Cardiac fibroblast (primary cell): ENCODE results near the gene PATJ.
"Not testable (repeated sequence)": the region's sequence is repeated elsewhere in the genome, so short reads cannot be mapped to it uniquely, and the experiment has no call there.

Experiments
- DNase-seq, 2 donors: peaks; one replicate each; pipeline versions ENCODE4 v3.0.0 to v3.0.0-alpha.2; 2010; ENCODE audit warnings: low read depth in 2 of 2
- H3K4me3 ChIP-seq, 2 donors: replicated peaks in 1 of 2; 1 replicate in 1 of 2; 2 replicates in 1 of 2; pipeline ENCODE4 v1.5.1; 2011; ENCODE audit warnings: low read depth in 2 of 2, low read length in 2 of 2, mild to moderate bottlenecking in 2 of 2, moderate library complexity in 1 of 2
- TF ChIP-seq, protein P1 (sequence below): IDR thresholded peaks from one replicate; pipeline ENCODE4 v1.5.1; 2011; ENCODE audit warnings: low read depth, mild to moderate bottlenecking, low read length, inconsistent platforms

Gene PATJ

GRCh38 chr1:62138029-62138428, 395.7 kb downstream of the PATJ start:
- no peak overlapping the region for H3K4me3 ChIP-seq
- TF ChIP-seq, protein P1, sequence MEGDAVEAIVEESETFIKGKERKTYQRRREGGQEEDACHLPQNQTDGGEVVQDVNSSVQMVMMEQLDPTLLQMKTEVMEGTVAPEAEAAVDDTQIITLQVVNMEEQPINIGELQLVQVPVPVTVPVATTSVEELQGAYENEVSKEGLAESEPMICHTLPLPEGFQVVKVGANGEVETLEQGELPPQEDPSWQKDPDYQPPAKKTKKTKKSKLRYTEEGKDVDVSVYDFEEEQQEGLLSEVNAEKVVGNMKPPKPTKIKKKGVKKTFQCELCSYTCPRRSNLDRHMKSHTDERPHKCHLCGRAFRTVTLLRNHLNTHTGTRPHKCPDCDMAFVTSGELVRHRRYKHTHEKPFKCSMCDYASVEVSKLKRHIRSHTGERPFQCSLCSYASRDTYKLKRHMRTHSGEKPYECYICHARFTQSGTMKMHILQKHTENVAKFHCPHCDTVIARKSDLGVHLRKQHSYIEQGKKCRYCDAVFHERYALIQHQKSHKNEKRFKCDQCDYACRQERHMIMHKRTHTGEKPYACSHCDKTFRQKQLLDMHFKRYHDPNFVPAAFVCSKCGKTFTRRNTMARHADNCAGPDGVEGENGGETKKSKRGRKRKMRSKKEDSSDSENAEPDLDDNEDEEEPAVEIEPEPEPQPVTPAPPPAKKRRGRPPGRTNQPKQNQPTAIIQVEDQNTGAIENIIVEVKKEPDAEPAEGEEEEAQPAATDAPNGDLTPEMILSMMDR = no peak
- DNase-seq = no peak

DNA sequence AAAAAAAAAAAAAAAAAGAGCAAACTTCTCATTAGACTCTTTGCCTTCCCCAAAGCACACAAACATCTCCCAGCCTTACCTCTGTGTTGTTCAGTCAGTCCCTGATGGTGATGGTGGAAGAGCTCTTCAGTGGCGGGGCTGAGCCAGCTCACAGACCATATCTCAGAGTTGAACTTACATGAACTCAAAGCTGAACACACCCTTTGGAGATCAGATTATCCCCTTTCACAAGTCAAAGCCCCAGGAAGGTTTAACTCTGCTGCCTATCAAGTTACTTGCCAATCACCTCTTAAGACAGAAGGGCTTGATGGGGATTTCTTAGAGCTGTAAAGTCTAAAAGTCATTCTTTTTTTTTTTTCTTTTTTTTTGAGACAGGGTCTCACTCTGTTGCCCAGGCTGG, 397.1 kb downstream of the PATJ start:
- TF ChIP-seq, protein P1 = no peak

GRCh38 chr1:62140666-62141065, 398.4 kb downstream of the PATJ start:
- TF ChIP-seq, protein P1 = no peak
- DNase-seq = no peak
- no peak overlapping the region for H3K4me3 ChIP-seq

More for the DNA sequence above, 397.1 kb downstream of the PATJ start:
- DNase-seq = no peak
- no peak overlapping the region for H3K4me3 ChIP-seq

GRCh38 chr1:62142496-62142895, 400.2 kb downstream of the PATJ start:
- no peak overlapping the region for H3K4me3 ChIP-seq
- peak in 1 of 2 donors; percentile 3 for DNase-seq
- TF ChIP-seq, protein P1 = no peak

DNA sequence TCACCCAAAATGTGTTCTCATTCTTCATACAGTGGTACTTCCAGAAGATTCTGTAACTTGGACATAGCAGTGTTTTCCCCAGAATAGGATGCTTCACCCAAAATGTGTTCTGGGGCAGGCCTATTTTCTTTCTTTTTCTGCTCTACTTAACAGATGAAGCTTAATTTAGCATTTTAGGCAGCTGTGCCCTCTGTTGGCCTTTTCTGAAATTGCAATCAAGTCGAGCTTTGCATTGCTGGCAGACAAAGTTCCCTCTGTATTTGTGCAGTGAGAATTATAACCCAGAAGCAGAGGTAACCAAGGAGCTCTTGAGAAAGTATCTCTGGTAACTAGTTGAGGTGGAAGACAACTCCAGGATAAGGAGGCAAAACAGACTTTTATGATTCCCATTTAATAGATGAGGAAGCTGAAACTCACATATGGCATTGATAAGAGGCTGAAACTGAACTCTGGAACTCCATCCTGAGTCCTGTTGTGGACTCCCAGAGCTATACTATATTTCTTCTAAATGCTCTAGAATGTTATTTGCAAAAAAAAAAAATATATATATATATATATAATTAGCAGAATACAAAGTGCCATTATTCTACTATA, 402.1 kb downstream of the PATJ start:
- TF ChIP-seq, protein P1 = peak; percentile 72
- no peak overlapping the region for H3K4me3 ChIP-seq
- DNase-seq = peak; percentile 65 to 71

DNA sequence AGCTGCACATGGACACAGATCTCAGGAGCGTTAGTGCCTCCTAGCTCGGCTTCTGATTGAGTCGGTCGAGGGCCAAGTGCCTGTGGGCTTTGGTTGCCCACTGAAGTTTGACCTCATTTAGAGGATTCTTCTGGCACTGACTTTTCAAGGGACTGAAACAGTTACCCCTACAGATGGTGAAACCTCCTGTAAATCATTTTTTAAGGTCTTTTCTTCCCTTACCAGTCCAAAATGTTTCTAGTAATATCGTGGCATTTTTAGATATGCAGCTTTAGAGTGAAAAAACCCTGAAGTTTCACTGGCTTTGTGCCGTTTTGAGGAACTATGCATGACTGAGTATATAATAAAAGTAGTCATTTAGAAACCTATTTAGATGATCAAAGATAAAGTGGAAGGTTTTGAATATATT, 417.7 kb downstream of the PATJ start:
- TF ChIP-seq, protein P1 = no peak
- no peak overlapping the region for H3K4me3 ChIP-seq
- no peak for DNase-seq

DNA sequence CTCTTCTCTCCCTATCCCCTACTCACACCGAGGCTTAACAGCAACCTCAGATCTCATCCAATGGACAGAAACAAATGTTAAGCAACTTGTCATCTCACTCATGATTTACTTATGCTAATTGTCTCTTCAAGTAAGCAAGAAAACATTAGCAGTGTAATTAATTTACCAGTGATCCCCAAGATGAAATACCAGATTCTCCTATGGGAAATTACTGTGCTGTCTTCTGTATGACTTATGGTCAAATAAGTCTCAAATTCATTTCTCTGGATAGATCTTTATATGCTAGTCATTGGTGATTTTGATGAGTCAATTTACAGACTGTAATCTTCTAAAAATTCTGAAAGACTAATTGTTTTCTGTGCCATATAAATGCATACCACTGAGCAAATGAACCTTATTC, 419.4 kb downstream of the PATJ start:
- TF ChIP-seq, protein P1 = no peak
- DNase-seq = no peak

GRCh38 chr1:62170380-62170779, 428.1 kb downstream of the PATJ start:
- not testable (repeated sequence) for H3K4me3 ChIP-seq, DNase-seq

More for the DNA sequence above, 419.4 kb downstream of the PATJ start:
- H3K4me3 ChIP-seq = no peak overlapping the region
